ENCODE results near the gene SYK. TPM values are rescaled to one million over a fixed set of nuclear protein-coding genes. Genes with fewer than 3 reads are reported as not detected.

SYK gene
- total and polyA plus RNA-seq, 2 experiments from 2014 or later: not detected

DNA sequence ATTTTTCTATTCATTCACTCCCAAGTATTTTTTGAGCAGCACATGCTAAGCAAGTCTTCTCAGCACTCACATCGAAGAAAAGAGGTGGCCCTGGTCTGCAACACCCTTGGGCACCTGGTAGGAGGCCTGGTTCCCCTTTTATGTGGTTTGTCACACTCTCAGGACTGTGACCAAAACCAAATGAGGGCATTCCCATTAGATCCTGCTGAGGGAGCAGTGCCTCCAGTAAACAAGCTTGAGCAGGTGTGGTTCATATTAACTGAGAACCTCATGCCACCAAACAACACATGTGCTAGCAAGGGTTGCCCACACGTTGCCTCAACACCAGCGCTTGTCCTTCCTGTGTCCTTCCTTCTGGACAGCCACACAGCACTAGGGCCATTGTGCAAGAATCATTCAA is 26.9 kb upstream of the SYK start:
- no peaks in the 10 kb centered on the region for H3K27me3 ChIP-seq
- H3K27ac ChIP-seq: no peak overlapping the region
- H3K36me3 ChIP-seq: no peaks in the 10 kb centered on the region
- H3K9me3 ChIP-seq (ENCODE audit: low read depth): no peaks in the 10 kb centered on the region
- no peak for DNase-seq (ENCODE audit: low read depth in 1 of 2, low spot score in 1 of 2)
- TF ChIP-seq, protein P1, sequence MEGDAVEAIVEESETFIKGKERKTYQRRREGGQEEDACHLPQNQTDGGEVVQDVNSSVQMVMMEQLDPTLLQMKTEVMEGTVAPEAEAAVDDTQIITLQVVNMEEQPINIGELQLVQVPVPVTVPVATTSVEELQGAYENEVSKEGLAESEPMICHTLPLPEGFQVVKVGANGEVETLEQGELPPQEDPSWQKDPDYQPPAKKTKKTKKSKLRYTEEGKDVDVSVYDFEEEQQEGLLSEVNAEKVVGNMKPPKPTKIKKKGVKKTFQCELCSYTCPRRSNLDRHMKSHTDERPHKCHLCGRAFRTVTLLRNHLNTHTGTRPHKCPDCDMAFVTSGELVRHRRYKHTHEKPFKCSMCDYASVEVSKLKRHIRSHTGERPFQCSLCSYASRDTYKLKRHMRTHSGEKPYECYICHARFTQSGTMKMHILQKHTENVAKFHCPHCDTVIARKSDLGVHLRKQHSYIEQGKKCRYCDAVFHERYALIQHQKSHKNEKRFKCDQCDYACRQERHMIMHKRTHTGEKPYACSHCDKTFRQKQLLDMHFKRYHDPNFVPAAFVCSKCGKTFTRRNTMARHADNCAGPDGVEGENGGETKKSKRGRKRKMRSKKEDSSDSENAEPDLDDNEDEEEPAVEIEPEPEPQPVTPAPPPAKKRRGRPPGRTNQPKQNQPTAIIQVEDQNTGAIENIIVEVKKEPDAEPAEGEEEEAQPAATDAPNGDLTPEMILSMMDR (IDR thresholded peaks at IDR 0.05; ENCODE audit: low read depth, low read length): no peak
- no peaks in the 10 kb centered on the region for H3K4me1 ChIP-seq (ENCODE audit: low read depth)
- no peak overlapping the region for H3K4me3 ChIP-seq

DNA sequence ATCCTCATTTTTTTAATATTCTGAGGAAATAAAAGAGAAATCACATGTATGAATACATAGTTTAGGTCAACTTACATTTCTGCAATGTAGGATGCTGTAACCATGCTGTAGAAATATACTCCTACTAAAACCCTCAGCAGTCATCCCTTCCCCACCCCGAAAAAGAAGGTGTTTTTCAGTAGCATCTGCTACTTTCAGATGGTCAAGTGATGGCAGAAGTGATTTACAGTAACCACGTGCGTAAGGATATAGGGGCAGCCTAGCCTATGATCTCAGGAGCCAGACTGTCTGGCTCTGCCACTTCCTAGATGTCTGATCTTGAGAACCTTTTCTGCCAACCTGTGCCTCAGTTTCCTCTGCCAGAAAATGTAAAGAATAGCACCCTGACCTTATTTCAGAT is 26.0 kb upstream of the SYK start:
- H3K4me1 ChIP-seq (ENCODE audit: low read depth): no peaks in the 10 kb centered on the region
- TF ChIP-seq, protein P1 (IDR thresholded peaks at IDR 0.05; ENCODE audit: low read depth, low read length): no peak
- DNase-seq (ENCODE audit: low read depth in 1 of 2, low spot score in 1 of 2): no peak

DNA sequence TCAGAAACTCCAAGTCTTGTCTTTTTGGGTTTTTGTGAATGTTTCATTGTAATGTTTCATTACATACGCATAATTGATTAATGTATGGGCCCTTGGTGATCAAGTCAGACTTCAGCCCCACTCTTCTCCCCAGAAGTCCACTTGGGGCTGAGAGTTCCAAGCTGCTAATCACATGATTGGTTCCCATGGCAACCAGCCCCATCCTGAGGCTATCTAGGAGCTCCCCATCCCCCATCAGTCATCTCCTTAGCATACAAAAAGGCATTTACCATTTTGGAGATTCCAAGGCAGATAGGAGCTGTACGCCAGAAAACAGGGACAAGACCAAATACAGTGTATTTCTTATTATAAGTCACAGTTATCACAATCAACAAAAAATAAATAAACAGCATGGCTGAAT is 22.9 kb upstream of the SYK start:
- no peak for DNase-seq (ENCODE audit: low read depth in 1 of 2, low spot score in 1 of 2)

More for the DNA sequence above, 26.0 kb upstream of the SYK start:
- Histone ChIP-seq H3K36me3 (no peaks in the 10 kb centered on the region), H3K27ac (no peak overlapping the region), H3K27me3 (no peaks in the 10 kb centered on the region), H3K9me3 (ENCODE audit: low read depth) (no peaks in the 10 kb centered on the region), H3K4me3 (no peak overlapping the region)

DNA sequence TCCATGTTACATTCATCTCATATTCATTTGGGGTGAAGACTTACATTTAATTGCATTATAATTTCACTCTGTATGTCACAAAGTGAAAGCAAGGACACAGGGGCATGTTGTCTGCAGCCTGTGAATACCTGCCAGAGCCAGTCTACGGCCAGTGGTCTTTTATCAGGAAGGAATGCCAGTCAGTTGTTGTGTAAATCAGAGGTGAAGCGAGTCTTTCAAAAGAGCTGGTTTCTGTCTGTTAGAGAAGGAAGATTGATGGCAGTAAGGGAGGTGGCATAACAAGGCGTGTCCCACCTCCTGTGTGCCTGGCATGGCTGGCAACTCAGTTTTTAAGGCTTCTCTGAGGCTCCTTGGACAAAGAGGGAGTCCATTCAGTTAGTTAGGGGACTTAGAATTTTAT is 18.1 kb upstream of the SYK start:
- Histone ChIP-seq H3K9me3 (ENCODE audit: low read depth) (no peaks in the 10 kb centered on the region), H3K4me3 (no peak overlapping the region), H3K27me3 (no peaks in the 10 kb centered on the region), H3K36me3 (no peaks in the 10 kb centered on the region), H3K4me1 (ENCODE audit: low read depth) (no peaks in the 10 kb centered on the region), H3K27ac (no peak overlapping the region)
- TF ChIP-seq, protein P1 (IDR thresholded peaks at IDR 0.05; ENCODE audit: low read depth, low read length): no peak
- peak in 1 of 2 donors; percentile 15 for DNase-seq (ENCODE audit: low read depth in 1 of 2, low spot score in 1 of 2)

More for the DNA sequence above, 22.9 kb upstream of the SYK start:
- Histone ChIP-seq H3K9me3 (ENCODE audit: low read depth) (no peaks in the 10 kb centered on the region), H3K36me3 (no peaks in the 10 kb centered on the region), H3K27ac (no peak overlapping the region), H3K27me3 (no peaks in the 10 kb centered on the region), H3K4me3 (no peak overlapping the region), H3K4me1 (ENCODE audit: low read depth) (no peaks in the 10 kb centered on the region)
- TF ChIP-seq, protein P1 (IDR thresholded peaks at IDR 0.05; ENCODE audit: low read depth, low read length): no peak

DNA sequence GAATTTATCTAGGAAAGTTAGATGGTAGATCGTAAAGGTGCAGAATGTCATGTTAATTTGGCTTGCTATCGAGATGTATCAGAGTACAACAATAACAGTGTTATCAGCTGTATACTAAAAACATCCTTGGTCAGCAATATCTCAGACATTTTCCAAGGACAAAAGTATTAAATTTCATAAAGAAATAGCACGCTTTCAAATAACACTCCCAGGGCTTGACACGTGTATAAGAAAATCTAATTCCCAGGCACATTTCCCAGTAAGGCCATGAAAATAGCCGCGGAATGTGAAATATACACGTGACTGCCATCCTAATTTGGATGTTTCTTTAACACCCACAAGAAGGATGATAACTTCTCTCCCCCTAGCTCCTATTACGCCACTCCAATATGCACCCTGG is 17.7 kb upstream of the SYK start:
- H3K27ac ChIP-seq: no peak overlapping the region
- no peaks in the 10 kb centered on the region for H3K27me3 ChIP-seq
- DNase-seq (ENCODE audit: low read depth in 1 of 2, low spot score in 1 of 2): no peak
- H3K36me3 ChIP-seq: no peaks in the 10 kb centered on the region
- H3K9me3 ChIP-seq (ENCODE audit: low read depth): no peaks in the 10 kb centered on the region
- no peak overlapping the region for H3K4me3 ChIP-seq
- no peaks in the 10 kb centered on the region for H3K4me1 ChIP-seq (ENCODE audit: low read depth)
- TF ChIP-seq, protein P1 (IDR thresholded peaks at IDR 0.05; ENCODE audit: low read depth, low read length): no peak
